Dedifferentiated amniotic fluid mesenchymal stem cell (primary cell): ENCODE measurements around the gene GAGE10.
A peak's percentile ranks its signal among the peaks of the same experiment; 100 is the strongest.
"Not testable (repeated sequence)": the region's sequence is repeated elsewhere in the genome, so short reads cannot be mapped to it uniquely, and the experiment has no call there.

Experiments used
- DNase-seq: peaks from one replicate; pipeline ENCODE4 v3.0.0-alpha.2; 2016; ENCODE audit errors: extremely low spot score

The GAGE10 gene

DNA sequence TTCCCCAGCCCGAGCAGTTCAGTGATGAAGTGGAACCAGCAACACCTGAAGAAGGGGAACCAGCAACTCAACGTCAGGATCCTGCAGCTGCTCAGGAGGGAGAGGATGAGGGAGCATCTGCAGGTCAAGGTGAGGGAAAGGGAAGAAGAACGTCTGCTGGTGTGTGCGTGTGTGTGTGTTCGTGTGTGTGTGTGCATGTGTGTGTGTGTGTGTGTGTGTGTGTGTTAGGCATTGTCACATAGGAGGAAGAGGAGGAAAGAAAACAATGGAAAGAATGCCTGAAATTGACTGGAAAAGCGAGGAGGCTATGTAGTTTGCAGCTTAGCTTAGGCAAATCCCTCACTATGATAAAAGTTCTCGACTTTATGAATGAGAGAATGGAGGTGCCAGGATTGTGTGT is 20.3 kb downstream of the GAGE10 start:
- not testable (repeated sequence) for DNase-seq

DNA sequence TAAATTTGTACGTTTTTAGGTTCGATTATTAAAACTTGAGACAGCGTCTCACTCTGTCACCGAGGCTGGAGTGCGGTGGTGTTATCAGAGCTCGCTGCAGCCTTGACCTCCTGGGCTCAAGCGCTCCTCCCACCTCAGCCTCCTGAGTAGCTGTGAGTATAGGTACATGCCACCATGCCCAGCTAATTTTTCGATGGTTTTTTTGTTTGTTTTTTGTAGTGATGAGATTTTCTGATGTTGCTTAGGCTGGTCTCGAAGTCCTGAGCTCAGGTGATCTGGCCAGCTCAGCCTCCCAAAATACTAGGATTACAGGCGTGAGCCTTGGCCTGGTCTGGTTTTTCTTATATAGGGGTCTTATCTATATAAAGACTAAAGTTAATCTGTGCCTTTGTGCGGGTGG is 27.0 kb downstream of the GAGE10 start:
- not testable (repeated sequence) for DNase-seq

DNA sequence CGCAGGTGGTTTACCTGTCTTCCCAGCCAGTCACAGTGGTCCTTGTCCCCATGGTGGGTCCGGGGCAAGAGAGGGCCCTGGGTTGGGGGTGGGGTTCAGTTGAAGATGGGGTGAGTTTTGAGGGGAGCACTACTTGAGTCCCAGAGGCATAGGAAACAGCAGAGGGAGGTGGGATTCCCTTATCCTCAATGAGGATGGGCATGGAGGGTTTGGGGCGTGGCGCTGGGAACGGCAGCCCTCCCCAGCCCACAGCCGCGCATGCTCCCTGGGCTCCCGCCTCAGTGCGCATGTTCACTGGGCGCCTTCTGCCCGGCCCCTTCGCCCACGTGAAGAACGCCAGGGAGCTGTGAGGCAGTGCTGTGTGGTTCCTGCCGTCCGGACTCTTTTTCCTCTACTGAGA is 27.8 kb downstream of the GAGE10 start, which contains the start of gene GAGE13:
GAGE13 (plus strand) TSS at position 301 of the 400 bp plus-strand sequence. CDS start 1,156 bp downstream, outside the sequence.
- not testable (repeated sequence) for DNase-seq

DNA sequence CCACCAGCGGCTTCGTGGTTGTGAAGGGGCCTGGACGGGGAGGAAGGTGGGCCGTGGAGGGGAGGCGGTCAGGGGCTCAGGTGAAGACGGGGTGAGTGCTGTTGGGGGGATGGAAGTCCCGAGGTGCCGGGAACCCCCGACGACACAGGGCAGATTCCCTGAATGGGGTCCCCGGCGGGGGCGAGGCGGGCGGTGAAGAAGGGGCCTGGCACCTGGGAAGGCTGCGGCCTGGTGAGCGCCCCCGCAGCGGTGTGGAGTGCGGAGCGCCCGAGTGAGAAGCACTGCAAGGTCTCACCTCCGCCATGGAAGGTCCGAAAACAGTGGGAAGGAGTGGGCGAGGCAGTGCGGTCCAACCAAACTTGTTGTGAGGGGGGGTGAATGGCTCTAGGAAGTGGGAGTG is 28.4 kb downstream of the GAGE10 start:
- not testable (repeated sequence) for DNase-seq

DNA sequence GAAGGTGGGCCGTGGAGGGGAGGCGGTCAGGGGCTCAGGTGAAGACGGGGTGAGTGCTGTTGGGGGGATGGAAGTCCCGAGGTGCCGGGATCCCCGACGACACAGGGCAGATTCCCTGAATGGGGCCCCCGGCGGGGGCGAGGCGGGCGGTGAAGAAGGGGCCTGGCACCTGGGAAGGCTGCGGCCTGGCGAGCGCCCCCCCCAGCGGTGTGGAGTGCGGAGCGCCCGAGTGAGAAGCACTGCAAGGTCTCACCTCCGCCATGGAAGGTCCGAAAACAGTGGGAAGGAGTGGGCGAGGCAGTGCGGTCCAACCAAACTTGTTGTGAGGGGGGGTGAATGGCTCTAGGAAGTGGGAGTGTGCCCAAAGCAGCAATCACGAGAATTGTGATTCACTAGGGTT is 38.0 kb downstream of the GAGE10 start:
- not testable (repeated sequence) for DNase-seq

DNA sequence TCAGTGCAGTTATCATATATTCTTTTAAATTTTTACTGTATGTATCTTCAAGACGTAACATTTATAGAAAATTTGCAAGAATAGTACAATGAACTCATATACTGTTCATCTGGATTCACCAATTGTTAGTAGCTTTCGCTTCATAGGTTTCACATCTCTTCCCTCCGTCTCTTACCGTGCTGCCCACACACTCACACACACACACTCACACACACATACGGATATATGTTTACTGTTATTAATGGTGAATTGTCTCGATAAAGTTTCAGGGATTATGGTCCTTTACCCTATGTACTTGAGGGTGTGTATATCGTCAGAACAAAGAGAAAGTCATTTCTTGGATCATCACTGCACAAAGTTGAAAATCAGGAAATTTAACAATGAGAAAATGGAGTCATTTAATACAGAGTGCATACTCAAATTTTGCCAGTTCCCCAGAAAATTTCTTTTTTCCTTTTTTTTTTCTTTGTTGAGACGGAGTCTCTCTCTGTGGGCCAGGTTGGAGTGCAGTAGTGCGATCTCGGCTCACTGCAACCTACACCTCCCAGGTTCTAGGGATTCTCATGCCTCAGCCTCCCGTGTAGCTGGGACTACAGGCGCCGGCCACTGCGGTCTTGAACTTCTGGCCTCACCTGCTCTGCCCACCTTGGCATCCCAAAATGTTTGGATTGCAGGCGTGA is 41.2 kb downstream of the GAGE10 start:
- not testable (repeated sequence) for DNase-seq

DNA sequence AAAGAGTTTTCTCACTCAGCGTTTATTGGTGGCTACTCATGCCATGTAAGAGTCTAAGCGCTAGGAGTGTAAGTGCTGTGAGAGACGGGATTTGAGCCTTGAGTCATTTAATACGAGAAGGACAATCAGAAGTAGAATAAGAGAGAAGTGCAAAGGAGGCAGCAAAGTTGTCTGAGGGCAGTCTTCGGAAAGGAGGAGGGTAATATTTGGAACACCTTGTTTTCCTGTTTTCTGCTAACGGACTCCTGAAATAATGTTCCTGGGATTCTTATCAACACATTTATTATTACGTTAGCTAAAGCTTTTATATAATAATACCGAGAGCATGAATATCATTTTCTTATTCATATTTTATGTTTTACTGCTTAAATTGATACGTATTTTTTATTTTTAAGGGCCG is 42.0 kb downstream of the GAGE10 start:
- DNase-seq = not testable (repeated sequence)

DNA sequence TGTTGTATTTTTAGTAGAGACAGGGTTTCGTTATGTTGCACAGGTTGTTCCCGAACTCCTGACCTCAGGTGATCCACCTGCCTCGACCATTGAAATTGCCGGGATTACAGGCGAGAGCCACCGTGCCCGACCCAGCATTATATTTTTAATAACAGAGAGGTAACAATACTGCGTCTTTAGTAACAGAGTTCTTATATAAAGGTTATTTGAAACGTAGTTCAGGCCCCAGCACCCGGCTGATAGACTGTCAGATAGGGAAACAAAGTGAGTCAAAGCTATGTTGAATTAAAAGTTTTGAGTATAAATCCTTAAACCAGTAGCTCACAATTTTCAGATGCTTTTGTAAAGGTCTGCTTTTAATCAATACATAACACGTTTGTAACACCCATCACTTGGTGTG is 42.7 kb downstream of the GAGE10 start:
- peak; percentile 30 for DNase-seq
